SK-N-SH (cell line): ENCODE measurements around the gene ST8SIA6.

Source experiments
- CTCF ChIP-seq: fragments of 200-600 bp; sonication (generic); IDR thresholded peaks from 2 replicates; pipeline ENCODE4 v1.6.1; 2017; ENCODE audit warnings: antibody characterized with exemption, mild to moderate bottlenecking, moderate library complexity
- FOXM1 ChIP-seq: IDR thresholded peaks from 2 replicates; pipeline ENCODE4 v1.4.0; 2012; ENCODE audit warnings: low read depth, mild to moderate bottlenecking
- JUND ChIP-seq: IDR thresholded peaks from 2 replicates; pipeline ENCODE4 v1.4.0; 2012
- POLR2AphosphoS5 ChIP-seq: IDR thresholded peaks from 2 replicates; pipeline ENCODE4 v1.6.1; 2012; ENCODE audit warnings: low read depth, low read length
- REST ChIP-seq: IDR thresholded peaks from 2 replicates; pipeline ENCODE4 v1.6.1; 2012; ENCODE audit warnings: mild to moderate bottlenecking, low read depth, low read length, moderate library complexity
- TAF1 ChIP-seq: IDR thresholded peaks from 2 replicates; pipeline ENCODE4 v1.6.1; 2012; ENCODE audit warnings: low read depth, mild to moderate bottlenecking, low read length, moderate library complexity, borderline replicate concordance

- no peak for TF ChIP-seq CTCF
- no peak for TF ChIP-seq FOXM1
- TF ChIP-seq TAF1 = no peak
- TF ChIP-seq REST = no peak
- no peak for TF ChIP-seq POLR2AphosphoS5
- TF ChIP-seq JUND = no peak
Measured at GRCh38 chr10:17403161-17403560, 51.2 kb downstream of the ST8SIA6 start.
